ENCODE data around the gene NUDC.
"Not testable (repeated sequence)": the region's sequence is repeated elsewhere in the genome, so short reads cannot be mapped to it uniquely, and the experiment has no call there.

Gene NUDC

GRCh38 chr1:26921540-26922430 is at the start of gene NUDC:
TSS of gene NUDC (plus strand) at chr1:26921743. CDS start at chr1:26921849, 106 bp downstream.
- peak; percentile 91 for DNase-seq

GRCh38 chr1:26873097-26873496 is 48.4 kb upstream of the NUDC start:
- DNase-seq, result not testable (repeated sequence)

GRCh38 chr1:26874896-26875295 is 46.6 kb upstream of the NUDC start:
- no peak for DNase-seq

GRCh38 chr1:26877326-26877725 is 44.2 kb upstream of the NUDC start:
- no peak for DNase-seq

GRCh38 chr1:26879793-26880192 is 41.8 kb upstream of the NUDC start:
- DNase-seq, result no peak

GRCh38 chr1:26881611-26882010 is 39.9 kb upstream of the NUDC start:
- DNase-seq, result not testable (repeated sequence)

GRCh38 chr1:26882696-26883463 is 38.7 kb upstream of the NUDC start:
- DNase-seq, result no peak

GRCh38 chr1:26887125-26887524 is 34.4 kb upstream of the NUDC start:
- no peak for DNase-seq

GRCh38 chr1:26888231-26888630 is 33.3 kb upstream of the NUDC start:
- DNase-seq, result no peak

GRCh38 chr1:26889551-26890466 is 31.7 kb upstream of the NUDC start, which contains the start of gene GPN2:
TSS of gene GPN2 (minus strand) at chr1:26890283. CDS start at chr1:26890096, 187 bp downstream.
- peak; percentile 78 for DNase-seq

GRCh38 chr1:26890467-26890796 is 31.1 kb upstream of the NUDC start:
- no peak for DNase-seq

- no peak for DNase-seq
Observed at GRCh38 chr1:26894263-26894662, 27.3 kb upstream of the NUDC start.

GRCh38 chr1:26897351-26897750 is 24.2 kb upstream of the NUDC start:
- DNase-seq, result no peak

GRCh38 chr1:26900001-26900814 is 21.3 kb upstream of the NUDC start, which contains the start of gene GPATCH3:
TSS of gene GPATCH3 (minus strand) at chr1:26900467. CDS start at chr1:26900442, 25 bp downstream.
- peak; percentile 89 for DNase-seq

- no peak for DNase-seq
Observed at GRCh38 chr1:26900815-26901511, 20.6 kb upstream of the NUDC start.

- DNase-seq, result peak; percentile 73
Observed at GRCh38 chr1:26907071-26907917, 14.2 kb upstream of the NUDC start.

- DNase-seq, result no peak
Observed at GRCh38 chr1:26909951-26910342, 11.6 kb upstream of the NUDC start.

- no peak for DNase-seq
Observed at GRCh38 chr1:26910343-26911160, 11.0 kb upstream of the NUDC start.
